Cardiac septum (tissue), 1 donor: ENCODE results near the gene ERC2. TPM values are rescaled to one million over a fixed set of nuclear protein-coding genes. Genes with fewer than 3 reads are reported as not detected.

Experiments used
- DNase-seq: peaks from one replicate; pipeline ENCODE4 v3.0.0-alpha.2; 2020; ENCODE audit warnings: low spot score
- intact Hi-C: fragments of 100-400 bp; cut with DNase I; formaldehyde crosslinking; loops from one replicate; pipeline ENCODE4 v1.14.0; 2022
- total RNA-seq: library from RNA; stranded (reverse); fragmentation: NEBNext Ultra II Directional; extraction: Animal tissue kit (Norgen Biotek cat#: 25700); gene quantifications from one replicate; pipeline ENCODE4 v1.2.1, GENCODE V29; 2021
- donor health status: DM: no; HTN: no; CAD: no.

Gene ERC2
- total RNA-seq, 1 donor from 2014 or later, result 6.2 TPM

DNA sequence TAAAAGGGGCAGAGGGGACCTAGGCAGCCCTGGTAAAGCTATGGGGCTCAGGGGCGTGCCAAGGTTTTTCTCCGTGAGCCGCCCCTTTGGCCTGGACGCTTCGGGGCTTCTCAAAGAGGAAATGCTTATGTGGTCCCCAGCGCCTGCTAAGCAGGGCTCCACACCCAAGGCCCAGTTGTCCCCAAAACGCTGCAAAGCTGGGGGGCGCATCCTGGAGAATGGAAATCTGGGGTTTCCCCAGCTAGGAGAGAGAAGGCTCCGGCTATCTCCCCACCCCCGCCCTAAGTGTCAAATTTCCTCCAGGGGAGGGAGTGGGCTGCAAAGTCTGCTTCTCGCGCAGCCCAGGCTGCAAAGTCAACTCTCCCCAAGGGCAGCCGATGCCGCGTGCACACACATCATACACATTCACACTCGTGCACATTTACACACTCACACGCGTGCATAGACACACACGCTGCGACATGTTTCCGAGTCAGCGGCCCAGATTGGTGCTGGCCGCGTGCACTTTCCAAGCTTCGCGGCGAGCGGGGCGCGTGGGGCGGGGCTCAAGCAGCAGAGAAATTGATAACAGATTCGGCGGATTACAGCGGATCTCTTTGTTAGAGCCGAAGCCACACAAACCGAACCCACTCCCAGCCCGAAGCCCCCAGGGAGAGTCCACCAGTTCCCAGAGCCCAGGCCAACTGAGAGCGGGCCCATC is 985.6 kb downstream of the ERC2 start:
- intact Hi-C loops, result loop anchor here (2.0 to 10.0 kb wide), 2 partner anchors 262 to 528 kb away; no protein-coding TSS in a partner anchor
- no peak for DNase-seq

- intact Hi-C loops, result loop anchor here (2.0 to 10.0 kb wide), 2 partner anchors 263 to 527 kb away; no protein-coding TSS in a partner anchor
- DNase-seq, result no peak
Observed at GRCh38 chr3:55481744-55482495, 986.3 kb downstream of the ERC2 start.

- no peak for DNase-seq
- intact Hi-C loops, result loop anchor here (10.0 kb wide), 1 partner anchor 526 kb away; no protein-coding TSS in a partner anchor
Observed at GRCh38 chr3:55480911-55481743, 987.1 kb downstream of the ERC2 start.

- no peak for DNase-seq
Observed at GRCh38 chr3:55477306-55478303, 990.7 kb downstream of the ERC2 start.

DNA sequence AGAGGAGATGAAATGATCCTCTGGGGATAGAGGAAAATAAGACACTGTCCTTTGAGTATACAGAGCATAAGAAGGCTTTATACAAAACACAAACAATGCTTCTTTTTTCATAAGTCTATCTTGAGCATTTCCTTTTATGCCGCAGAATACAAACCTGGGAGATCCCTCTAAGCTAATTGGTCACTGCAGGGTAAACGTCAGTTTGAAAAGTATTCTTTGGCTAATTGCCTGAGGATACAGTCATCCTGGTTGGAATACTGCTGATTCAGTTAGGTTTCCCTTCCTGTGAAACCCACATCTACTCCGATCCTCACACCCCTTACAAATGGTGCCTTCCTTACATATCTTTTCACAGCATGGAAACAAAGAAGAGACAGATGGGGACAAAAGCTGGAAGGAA is 991.8 kb downstream of the ERC2 start:
- no peak for DNase-seq
- intact Hi-C loops, result no loop called here

More at GRCh38 chr3:55477306-55478303, 990.7 kb downstream of the ERC2 start:
- intact Hi-C loops, result no loop called here

DNA sequence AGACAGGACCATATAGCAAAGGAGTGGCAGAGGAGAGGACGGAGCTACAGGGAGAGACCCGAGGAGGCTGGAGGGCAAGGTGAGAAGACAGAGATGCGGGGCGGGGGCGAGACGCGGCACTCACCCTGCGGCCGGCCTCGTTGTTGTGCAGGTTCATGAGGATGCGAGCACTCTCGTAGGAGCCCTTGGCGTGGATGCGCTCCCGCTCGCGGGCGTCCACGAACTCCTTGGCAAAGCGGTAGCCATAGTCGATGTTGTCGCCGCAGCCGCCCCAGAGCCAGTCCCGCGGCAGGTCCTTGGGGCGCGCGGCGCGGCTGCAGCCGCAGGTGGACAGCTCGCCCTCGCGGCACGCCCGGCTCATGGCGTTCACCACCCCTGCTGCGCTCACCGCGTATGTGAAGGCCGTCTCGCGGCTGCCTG is 994.0 kb downstream of the ERC2 start:
- intact Hi-C loops, result no loop called here
- no peak for DNase-seq

DNA sequence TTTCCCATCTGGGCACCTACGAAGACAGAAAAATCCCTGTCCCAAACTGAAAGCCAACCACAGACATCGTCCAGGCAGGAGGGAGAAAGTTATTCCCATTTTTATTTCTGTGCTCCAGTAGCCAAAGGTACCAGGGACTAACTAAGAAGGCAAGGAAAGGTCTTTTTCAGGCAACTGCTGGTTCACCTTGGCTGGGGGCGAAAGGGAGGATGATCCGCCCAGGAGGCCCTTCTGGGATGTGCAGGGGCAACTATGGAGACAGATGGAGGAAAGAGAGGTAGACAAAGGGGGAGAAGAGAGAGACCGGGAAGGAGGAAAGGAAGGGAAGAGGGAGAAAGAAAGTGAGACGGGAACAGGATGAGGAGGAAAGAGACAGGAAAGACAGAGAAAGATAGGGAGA is 994.5 kb downstream of the ERC2 start:
- intact Hi-C loops, result no loop called here
- no peak for DNase-seq

GRCh38 chr3:55471522-55472280 is 996.6 kb downstream of the ERC2 start:
- no peak for DNase-seq
- intact Hi-C loops, result no loop called here

GRCh38 chr3:55471084-55471483 is 997.2 kb downstream of the ERC2 start:
- no peak for DNase-seq
- intact Hi-C loops, result no loop called here

- intact Hi-C loops, result no loop called here
- no peak for DNase-seq
Observed at GRCh38 chr3:55469957-55470526, 998.2 kb downstream of the ERC2 start.

GRCh38 chr3:55468251-55468650 is 1000.0 kb downstream of the ERC2 start:
- intact Hi-C loops, result no loop called here
- DNase-seq, result no peak

DNA sequence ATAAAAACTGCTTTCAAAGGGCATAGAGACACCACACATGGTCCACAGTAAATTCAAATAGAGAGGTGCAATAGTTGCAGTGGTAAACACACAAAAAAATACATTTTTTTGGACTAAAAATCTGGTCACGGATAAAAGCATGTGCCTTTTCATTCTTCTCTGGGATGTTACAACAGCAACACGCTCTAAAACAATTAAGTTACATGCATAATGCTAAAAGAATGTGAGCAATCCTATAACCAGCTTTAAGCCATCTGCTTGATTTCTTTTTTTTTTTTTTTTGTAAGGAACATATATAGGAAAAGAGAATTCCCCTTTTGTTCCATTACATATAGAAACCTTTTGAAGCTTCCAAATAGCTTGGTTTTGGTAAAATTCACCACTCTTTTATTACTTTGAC is 1001.2 kb downstream of the ERC2 start:
- DNase-seq, result no peak
- intact Hi-C loops, result no loop called here

DNA sequence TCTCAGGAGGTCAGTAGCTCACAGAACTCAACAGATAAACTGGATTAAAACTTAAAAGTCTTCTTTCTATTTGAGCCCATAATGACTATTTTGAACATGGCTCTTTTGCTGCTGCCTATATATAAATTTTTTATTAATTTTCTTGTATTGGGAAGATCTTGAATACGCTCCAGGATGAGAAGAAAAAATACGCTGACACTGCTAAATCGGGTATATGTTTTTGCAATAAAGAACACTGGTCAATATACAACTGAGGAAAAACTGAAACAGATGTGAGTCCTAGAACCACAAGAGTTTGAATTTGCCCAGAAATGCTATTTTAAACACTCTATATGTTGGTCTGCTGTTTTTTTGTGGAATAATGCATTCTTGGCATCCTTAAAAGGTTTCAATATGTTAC is 1001.7 kb downstream of the ERC2 start:
- DNase-seq, result no peak
- intact Hi-C loops, result no loop called here

GRCh38 chr3:55461896-55462295 is 1006.4 kb downstream of the ERC2 start:
- intact Hi-C loops, result no loop called here
- DNase-seq, result no peak

- no peak for DNase-seq
- intact Hi-C loops, result no loop called here
Observed at GRCh38 chr3:55459838-55460237, 1008.4 kb downstream of the ERC2 start.
